Measurements from ENCODE around the gene LMNTD1. TPM values are rescaled to one million over a fixed set of nuclear protein-coding genes. Genes with fewer than 3 reads are reported as not detected.

The LMNTD1 gene
- total and polyA plus RNA-seq, 2 experiments from 2014 or later = not detected

GRCh38 chr12:25459541-25459951, 93.5 kb downstream of the LMNTD1 start (continued):
- no peak for TF ChIP-seq CTCF (conservative IDR thresholded peaks at IDR 0.05; ENCODE audit: low read depth in 2 of 2)
- TF ChIP-seq, protein P1, sequence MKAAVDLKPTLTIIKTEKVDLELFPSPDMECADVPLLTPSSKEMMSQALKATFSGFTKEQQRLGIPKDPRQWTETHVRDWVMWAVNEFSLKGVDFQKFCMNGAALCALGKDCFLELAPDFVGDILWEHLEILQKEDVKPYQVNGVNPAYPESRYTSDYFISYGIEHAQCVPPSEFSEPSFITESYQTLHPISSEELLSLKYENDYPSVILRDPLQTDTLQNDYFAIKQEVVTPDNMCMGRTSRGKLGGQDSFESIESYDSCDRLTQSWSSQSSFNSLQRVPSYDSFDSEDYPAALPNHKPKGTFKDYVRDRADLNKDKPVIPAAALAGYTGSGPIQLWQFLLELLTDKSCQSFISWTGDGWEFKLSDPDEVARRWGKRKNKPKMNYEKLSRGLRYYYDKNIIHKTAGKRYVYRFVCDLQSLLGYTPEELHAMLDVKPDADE (IDR thresholded peaks at IDR 0.05) = no peak
- TF ChIP-seq CREB1 (CRISPR knock-in tag; IDR thresholded peaks at IDR 0.05; ENCODE audit: low read depth) = no peak

DNA sequence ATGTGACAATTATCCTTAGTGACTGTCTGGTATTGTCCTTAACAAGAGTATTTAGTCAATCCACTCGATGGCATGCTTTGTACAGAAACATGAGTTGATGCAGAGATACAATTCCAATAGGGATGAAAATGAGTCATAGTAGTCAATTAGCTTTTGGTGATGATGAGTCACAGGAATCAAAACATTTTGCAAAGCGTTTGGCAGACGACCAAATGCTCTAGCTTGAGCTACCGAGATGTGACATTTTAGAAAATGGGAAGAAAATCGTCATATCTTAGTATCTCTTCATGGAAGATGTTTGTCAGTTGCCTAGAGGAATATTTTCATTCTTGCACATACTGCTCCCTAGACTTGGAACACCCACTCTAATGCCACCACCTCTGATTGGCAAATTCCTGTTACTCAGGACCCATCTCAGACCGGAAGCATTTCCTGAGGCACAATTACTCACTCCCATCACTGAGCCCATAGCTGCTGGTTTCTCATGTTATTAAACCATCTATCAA, 95.0 kb downstream of the LMNTD1 start:
- Mint-ChIP-seq H3K4me3 (no peak overlapping the region), H3K27ac (no peak overlapping the region), H3K4me1 (no peaks in the 10 kb centered on the region), H3K27me3 (ENCODE audit: insufficient read depth, low read depth, poor library complexity) (peaks cover 4% of the 10 kb centered on the region), H3K36me3 (ENCODE audit: low read depth) (no peaks in the 10 kb centered on the region), H3K9me3 (0 out of 3 replicates have a peak, but pooled peaks cover 2% of the 10 kb centered on the region)
- Histone ChIP-seq H3K4me1 (ENCODE audit: insufficient read depth) (no peaks in the 10 kb centered on the region), H3K27ac (ENCODE audit: low read depth) (no peak overlapping the region), H2AFZ (no peak overlapping the region), H3K27me3 (ENCODE audit: insufficient read depth) (no peaks in the 10 kb centered on the region), H3F3A (replicated peaks; ENCODE audit: low read depth) (no peaks in the 10 kb centered on the region), H3K36me3 (ENCODE audit: insufficient read depth) (no peaks in the 10 kb centered on the region), H3K9me2 (ENCODE audit: insufficient read depth) (no peaks in the 10 kb centered on the region), H3K4me3 (no peak overlapping the region), H3K79me2 (replicated peaks; ENCODE audit: insufficient read depth) (no peaks in the 10 kb centered on the region), H3K4me2 (no peak overlapping the region), H4K20me1 (replicated peaks; ENCODE audit: insufficient read depth) (no peaks in the 10 kb centered on the region)
- DNase-seq (ENCODE audit: low spot score) (no peak), ATAC-seq (no peak)
- TF ChIP-seq, protein P1 (IDR thresholded peaks at IDR 0.05) = no peak
- TF ChIP-seq, protein P2, sequence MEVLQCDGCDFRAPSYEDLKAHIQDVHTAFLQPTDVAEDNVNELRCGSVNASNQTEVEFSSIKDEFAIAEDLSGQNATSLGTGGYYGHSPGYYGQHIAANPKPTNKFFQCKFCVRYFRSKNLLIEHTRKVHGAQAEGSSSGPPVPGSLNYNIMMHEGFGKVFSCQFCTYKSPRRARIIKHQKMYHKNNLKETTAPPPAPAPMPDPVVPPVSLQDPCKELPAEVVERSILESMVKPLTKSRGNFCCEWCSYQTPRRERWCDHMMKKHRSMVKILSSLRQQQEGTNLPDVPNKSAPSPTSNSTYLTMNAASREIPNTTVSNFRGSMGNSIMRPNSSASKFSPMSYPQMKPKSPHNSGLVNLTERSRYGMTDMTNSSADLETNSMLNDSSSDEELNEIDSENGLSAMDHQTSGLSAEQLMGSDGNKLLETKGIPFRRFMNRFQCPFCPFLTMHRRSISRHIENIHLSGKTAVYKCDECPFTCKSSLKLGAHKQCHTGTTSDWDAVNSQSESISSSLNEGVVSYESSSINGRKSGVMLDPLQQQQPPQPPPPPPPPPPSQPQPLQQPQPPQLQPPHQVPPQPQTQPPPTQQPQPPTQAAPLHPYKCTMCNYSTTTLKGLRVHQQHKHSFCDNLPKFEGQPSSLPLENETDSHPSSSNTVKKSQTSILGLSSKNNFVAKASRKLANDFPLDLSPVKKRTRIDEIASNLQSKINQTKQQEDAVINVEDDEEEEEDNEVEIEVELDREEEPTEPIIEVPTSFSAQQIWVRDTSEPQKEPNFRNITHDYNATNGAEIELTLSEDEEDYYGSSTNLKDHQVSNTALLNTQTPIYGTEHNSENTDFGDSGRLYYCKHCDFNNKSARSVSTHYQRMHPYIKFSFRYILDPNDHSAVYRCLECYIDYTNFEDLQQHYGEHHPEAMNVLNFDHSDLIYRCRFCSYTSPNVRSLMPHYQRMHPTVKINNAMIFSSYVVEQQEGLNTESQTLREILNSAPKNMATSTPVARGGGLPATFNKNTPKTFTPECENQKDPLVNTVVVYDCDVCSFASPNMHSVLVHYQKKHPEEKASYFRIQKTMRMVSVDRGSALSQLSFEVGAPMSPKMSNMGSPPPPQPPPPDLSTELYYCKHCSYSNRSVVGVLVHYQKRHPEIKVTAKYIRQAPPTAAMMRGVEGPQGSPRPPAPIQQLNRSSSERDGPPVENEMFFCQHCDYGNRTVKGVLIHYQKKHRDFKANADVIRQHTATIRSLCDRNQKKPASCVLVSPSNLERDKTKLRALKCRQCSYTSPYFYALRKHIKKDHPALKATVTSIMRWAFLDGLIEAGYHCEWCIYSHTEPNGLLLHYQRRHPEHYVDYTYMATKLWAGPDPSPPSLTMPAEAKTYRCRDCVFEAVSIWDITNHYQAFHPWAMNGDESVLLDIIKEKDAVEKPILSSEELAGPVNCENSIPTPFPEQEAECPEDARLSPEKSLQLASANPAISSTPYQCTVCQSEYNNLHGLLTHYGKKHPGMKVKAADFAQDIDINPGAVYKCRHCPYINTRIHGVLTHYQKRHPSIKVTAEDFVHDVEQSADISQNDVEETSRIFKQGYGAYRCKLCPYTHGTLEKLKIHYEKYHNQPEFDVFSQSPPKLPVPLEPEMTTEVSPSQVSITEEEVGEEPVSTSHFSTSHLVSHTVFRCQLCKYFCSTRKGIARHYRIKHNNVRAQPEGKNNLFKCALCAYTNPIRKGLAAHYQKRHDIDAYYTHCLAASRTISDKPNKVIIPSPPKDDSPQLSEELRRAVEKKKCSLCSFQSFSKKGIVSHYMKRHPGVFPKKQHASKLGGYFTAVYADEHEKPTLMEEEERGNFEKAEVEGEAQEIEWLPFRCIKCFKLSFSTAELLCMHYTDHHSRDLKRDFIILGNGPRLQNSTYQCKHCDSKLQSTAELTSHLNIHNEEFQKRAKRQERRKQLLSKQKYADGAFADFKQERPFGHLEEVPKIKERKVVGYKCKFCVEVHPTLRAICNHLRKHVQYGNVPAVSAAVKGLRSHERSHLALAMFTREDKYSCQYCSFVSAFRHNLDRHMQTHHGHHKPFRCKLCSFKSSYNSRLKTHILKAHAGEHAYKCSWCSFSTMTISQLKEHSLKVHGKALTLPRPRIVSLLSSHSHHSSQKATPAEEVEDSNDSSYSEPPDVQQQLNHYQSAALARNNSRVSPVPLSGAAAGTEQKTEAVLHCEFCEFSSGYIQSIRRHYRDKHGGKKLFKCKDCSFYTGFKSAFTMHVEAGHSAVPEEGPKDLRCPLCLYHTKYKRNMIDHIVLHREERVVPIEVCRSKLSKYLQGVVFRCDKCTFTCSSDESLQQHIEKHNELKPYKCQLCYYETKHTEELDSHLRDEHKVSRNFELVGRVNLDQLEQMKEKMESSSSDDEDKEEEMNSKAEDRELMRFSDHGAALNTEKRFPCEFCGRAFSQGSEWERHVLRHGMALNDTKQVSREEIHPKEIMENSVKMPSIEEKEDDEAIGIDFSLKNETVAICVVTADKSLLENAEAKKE (CRISPR knock-in tag; IDR thresholded peaks at IDR 0.05) = no peak
- TF ChIP-seq JUNB (IDR thresholded peaks at IDR 0.05; ENCODE audit: unreplicated experiment) (no peak), ZNF331 (CRISPR knock-in tag; IDR thresholded peaks at IDR 0.05; ENCODE audit: low read depth) (no peak), ZNF114 (CRISPR knock-in tag; IDR thresholded peaks at IDR 0.05) (no peak), EZH2 (IDR thresholded peaks at IDR 0.05; ENCODE audit: low read depth, unreplicated experiment) (no peak), NANOG (IDR thresholded peaks at IDR 0.05; ENCODE audit: borderline replicate concordance) (no peak), REST (IDR thresholded peaks at IDR 0.05; ENCODE audit: unreplicated experiment) (no peak), STAT1 (IDR thresholded peaks at IDR 0.05; ENCODE audit: unreplicated experiment) (no peak)

Data from GM23338 (cell line).